Adrenal gland (tissue), 5 donors: ENCODE results near the gene NFKB2.

Experiments used
- POLR2A ChIP-seq, 2 donors: fragments of 450-650 bp; IDR thresholded peaks; one replicate each; pipeline ENCODE4 v1.6.1; 2017; ENCODE audit warnings: antibody characterized with exemption in 2 of 2, mild to moderate bottlenecking in 2 of 2, moderate library complexity in 1 of 2
- TF ChIP-seq, protein P1 (sequence below), 6 experiments: fragments of 450-650 bp in 4 of 6; fragments of 200-600 bp in 2 of 6; sonication (generic) in 1 of 6; IDR thresholded peaks; 1 replicate in 5 of 6; 2 replicates in 1 of 6; pipeline versions ENCODE4 v1.5.1 to v1.8.0; 2016 to 2021; ENCODE audit warnings: antibody characterized with exemption in 6 of 6, mild to moderate bottlenecking in 2 of 6, moderate library complexity in 1 of 6
- donor health status: DM: no; HTN: no; CAD: no.

DNA sequence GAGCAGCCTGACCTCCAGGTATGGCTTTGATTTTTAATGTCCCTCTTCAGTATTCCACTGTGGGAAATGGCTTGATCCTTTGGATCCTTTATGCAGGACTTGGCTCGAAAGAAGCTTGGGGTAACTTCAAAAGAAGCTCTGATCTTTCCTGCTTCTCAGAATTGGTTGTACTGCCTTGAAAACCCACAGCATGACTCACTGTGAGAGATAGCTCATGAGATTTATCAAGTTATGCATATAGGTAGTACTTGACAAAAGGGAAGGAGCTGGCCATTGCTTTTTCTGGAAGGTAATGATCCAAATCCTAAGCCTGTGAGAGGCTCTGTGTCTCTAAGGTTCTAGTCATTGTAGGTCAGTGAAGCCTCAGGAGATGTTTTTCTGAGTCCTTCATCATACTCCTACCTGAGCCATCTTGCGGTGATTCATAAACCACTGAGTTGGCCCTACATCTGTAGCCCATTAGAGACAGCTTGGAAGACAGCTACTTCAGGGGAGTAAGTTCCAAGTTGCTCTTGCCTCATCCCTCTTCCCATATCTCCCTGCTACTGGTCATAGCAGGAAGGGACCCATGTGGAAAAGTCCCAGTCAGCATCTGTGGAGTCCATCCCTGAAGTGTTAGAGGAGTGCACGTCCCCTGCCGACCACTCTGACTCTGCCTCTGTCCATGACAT, 36.7 kb upstream of the NFKB2 start:
- no peak for TF ChIP-seq POLR2A (IDR thresholded peaks at IDR 0.05)
- TF ChIP-seq, protein P1, sequence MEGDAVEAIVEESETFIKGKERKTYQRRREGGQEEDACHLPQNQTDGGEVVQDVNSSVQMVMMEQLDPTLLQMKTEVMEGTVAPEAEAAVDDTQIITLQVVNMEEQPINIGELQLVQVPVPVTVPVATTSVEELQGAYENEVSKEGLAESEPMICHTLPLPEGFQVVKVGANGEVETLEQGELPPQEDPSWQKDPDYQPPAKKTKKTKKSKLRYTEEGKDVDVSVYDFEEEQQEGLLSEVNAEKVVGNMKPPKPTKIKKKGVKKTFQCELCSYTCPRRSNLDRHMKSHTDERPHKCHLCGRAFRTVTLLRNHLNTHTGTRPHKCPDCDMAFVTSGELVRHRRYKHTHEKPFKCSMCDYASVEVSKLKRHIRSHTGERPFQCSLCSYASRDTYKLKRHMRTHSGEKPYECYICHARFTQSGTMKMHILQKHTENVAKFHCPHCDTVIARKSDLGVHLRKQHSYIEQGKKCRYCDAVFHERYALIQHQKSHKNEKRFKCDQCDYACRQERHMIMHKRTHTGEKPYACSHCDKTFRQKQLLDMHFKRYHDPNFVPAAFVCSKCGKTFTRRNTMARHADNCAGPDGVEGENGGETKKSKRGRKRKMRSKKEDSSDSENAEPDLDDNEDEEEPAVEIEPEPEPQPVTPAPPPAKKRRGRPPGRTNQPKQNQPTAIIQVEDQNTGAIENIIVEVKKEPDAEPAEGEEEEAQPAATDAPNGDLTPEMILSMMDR (IDR thresholded peaks at IDR 0.05): no peak
